B cell (primary cell): ENCODE results near the gene LEMD2. TPM values are rescaled to one million over a fixed set of nuclear protein-coding genes. Genes with fewer than 3 reads are reported as not detected.

ENCODE experiments used
- ATAC-seq: fragments of 200-7000 bp; cut with Tn5 transposase; one replicate; pipeline ENCODE4 v1.10.0; 2021; ENCODE audit warnings: low read depth, mild to moderate bottlenecking, moderate number of reproducible peaks, moderate library complexity
- CTCF ChIA-PET: fragments of 350-600 bp; sonication (Branson Sonifier 250); formaldehyde crosslinking; loops from one replicate; lab custom pipeline; 2021; ENCODE audit warnings: antibody characterized with exemption, inconsistent platforms; lab: Charles Lee
- POLR2A ChIA-PET: fragments of 350-600 bp; sonication (Branson Sonifier 250); formaldehyde crosslinking; loops from one replicate; lab custom pipeline; 2021; ENCODE audit warnings: antibody characterized with exemption; lab: Charles Lee
- DNase-seq: peaks from one replicate; pipeline ENCODE4 v3.0.0; 2013
- H2AFZ ChIP-seq: 2 replicates; pipeline ENCODE4 v1.6.1; 2012; ENCODE audit warnings: mild to moderate bottlenecking, low read depth, low read length; ENCODE audit not compliant: insufficient read depth, poor library complexity, severe bottlenecking
- H3K27ac ChIP-seq, 2 donors: 1 replicate in 1 of 2; 2 replicates in 1 of 2; pipeline ENCODE4 v1.5.1; 2012 to 2013; ENCODE audit warnings: low read length in 2 of 2, mild to moderate bottlenecking in 2 of 2, moderate library complexity in 1 of 2
- H3K27me3 ChIP-seq, 4 experiments: fragments of 200-600 bp in 1 of 4; sonication (generic) in 1 of 4; replicated peaks in 1 of 4; 1 replicate in 2 of 4; 2 replicates in 2 of 4; pipeline versions ENCODE4 v1.6.1 to v1.7.0; 2013 to 2016; ENCODE audit warnings: low read length in 3 of 4, mild to moderate bottlenecking in 2 of 4, mixed read lengths in 1 of 4, moderate library complexity in 1 of 4; ENCODE audit not compliant: insufficient read depth in 4 of 4, control insufficient read depth in 3 of 4; ENCODE audit errors: control extremely low read depth in 1 of 4
- H3K36me3 ChIP-seq, 2 experiments: replicated peaks in 1 of 2; 1 replicate in 1 of 2; 2 replicates in 1 of 2; pipeline versions ENCODE4 v1.6.1 to v1.7.1; 2013; ENCODE audit warnings: low read length in 1 of 2; ENCODE audit not compliant: insufficient read depth in 2 of 2, control insufficient read depth in 1 of 2; ENCODE audit errors: control extremely low read depth in 1 of 2, extremely low read depth in 1 of 2
- H3K4me1 ChIP-seq, 2 donors: fragments of 200-600 bp in 1 of 2; sonication (generic) in 1 of 2; 1 replicate in 1 of 2; 2 replicates in 1 of 2; pipeline versions ENCODE4 v1.5.1 to v1.6.1; 2013 to 2017; ENCODE audit warnings: low read length in 2 of 2; ENCODE audit not compliant: control insufficient read depth in 2 of 2, insufficient read depth in 2 of 2
- H3K4me2 ChIP-seq: replicated peaks from 2 replicates; pipeline ENCODE3; 2012; ENCODE audit warnings: mild to moderate bottlenecking, low read depth, low read length; ENCODE audit not compliant: poor library complexity, severe bottlenecking
- H3K4me3 ChIP-seq, 5 experiments: fragments of 200-600 bp in 1 of 5; sonication (generic) in 1 of 5; 1 replicate in 3 of 5; 2 replicates in 2 of 5; pipeline versions ENCODE4 v1.5.1 to v1.7.0; 2011 to 2016; ENCODE audit warnings: low read length in 4 of 5, mild to moderate bottlenecking in 4 of 5, low read depth in 2 of 5, control low read depth in 1 of 5, moderate library complexity in 1 of 5; ENCODE audit not compliant: insufficient read depth in 1 of 5; ENCODE audit errors: control extremely low read depth in 1 of 5, extremely low read depth in 1 of 5
- H3K79me2 ChIP-seq: fragments of 200-600 bp; sonication (generic); one replicate; pipeline ENCODE4 v1.6.0; 2016; ENCODE audit warnings: low read length; ENCODE audit not compliant: control insufficient read depth, insufficient read depth
- H3K9ac ChIP-seq: fragments of 200-600 bp; sonication (generic); 2 replicates; pipeline ENCODE4 v1.6.1; 2017; ENCODE audit warnings: mild to moderate bottlenecking, low read length, moderate library complexity
- H3K9me3 ChIP-seq, 3 donors: one replicate each; pipeline versions ENCODE4 v1.6.1 to v1.7.1; 2013; ENCODE audit warnings: low read length in 2 of 3; ENCODE audit not compliant: control insufficient read depth in 2 of 3, insufficient read depth in 1 of 3; ENCODE audit errors: control extremely low read depth in 1 of 3
- H4K20me1 ChIP-seq: 2 replicates; pipeline ENCODE4 v1.6.0; 2012; ENCODE audit warnings: mild to moderate bottlenecking, low read length; ENCODE audit not compliant: insufficient read depth, control insufficient read depth, poor library complexity, severe bottlenecking
- H3K27ac Mint-ChIP-seq: one replicate; pipeline ENCODE4 v1.8.0; 2021; ENCODE audit warnings: mixed read lengths
- H3K27me3 Mint-ChIP-seq: one replicate; pipeline ENCODE4 v1.8.0; 2021; ENCODE audit warnings: mixed read lengths
- H3K4me1 Mint-ChIP-seq: one replicate; pipeline ENCODE4 v1.8.0; 2021; ENCODE audit warnings: mixed read lengths
- H3K4me3 Mint-ChIP-seq: one replicate; pipeline ENCODE4 v1.8.0; 2021; ENCODE audit warnings: mixed read lengths
- H3K9me3 Mint-ChIP-seq: one replicate; pipeline ENCODE4 v1.8.0; 2022; ENCODE audit warnings: mixed read lengths; ENCODE audit not compliant: insufficient read depth
- CTCF ChIP-seq: fragments of 200-600 bp; IDR thresholded peaks from one replicate; pipeline ENCODE4 v1.8.0; 2022; ENCODE audit warnings: antibody characterized with exemption, mild to moderate bottlenecking
- EZH2 ChIP-seq: IDR thresholded peaks from 2 replicates; pipeline ENCODE4 v1.6.1; 2012; ENCODE audit warnings: borderline replicate concordance, low read depth, mild to moderate bottlenecking, moderate library complexity, low read length; ENCODE audit not compliant: insufficient read depth, poor library complexity, severe bottlenecking
- WGBS: methylation state at CpG from one replicate; pipeline ENCODE4 v1.1.5; 2013; ENCODE audit warnings: missing lambda C conversion rate; ENCODE audit not compliant: insufficient coverage; 5-methylcytosine and 5-hydroxymethylcytosine counted together
- intact Hi-C: fragments of 100-400 bp; cut with micrococcal nuclease; formaldehyde crosslinking; loops from one replicate; pipeline ENCODE4 v1.10.0; 2022
- polyA plus RNA-seq: library from polyadenylated mRNA; depleted of rRNA; stranded (reverse); fragments of >200 nt; gene quantifications from 2 replicates; pipeline ENCODE4 v1.2.3, GENCODE V29; 2012
- total RNA-seq, 2 donors: library from RNA; stranded (reverse); fragments of 120-200 nt in 1 of 2; gene quantifications; 1 replicate in 1 of 2; 2 replicates in 1 of 2; pipeline versions ENCODE4 v1.2.3 to v1.2.4, GENCODE V29; 2013 to 2022

LEMD2 gene
- total and polyA plus RNA-seq, 2 donors (not counting 1 experiment from before 2014, with no cell fraction given), result 58.7 to 113 TPM

- no peaks in the 10 kb centered on the region for H3K4me1 ChIP-seq
- no peak overlapping the region for H3K4me3 ChIP-seq
- no peaks in the 10 kb centered on the region for H4K20me1 ChIP-seq
- Mint-ChIP-seq H3K4me3 (no peak overlapping the region), H3K27me3 (peaks cover 42% of the 10 kb centered on the region), H3K27ac (no peak overlapping the region), H3K4me1 (no peaks in the 10 kb centered on the region), H3K9me3 (no peaks in the 10 kb centered on the region)
- H3K4me2 ChIP-seq, result no peak overlapping the region
- ATAC-seq, result no peak
- WGBS, result 82% methylated on average over 9 of the region's 10 CpGs
- ChIA-PET CTCF (no interaction called here), POLR2A (no interaction called here)
- no peak overlapping the region for H2AFZ ChIP-seq
- peaks cover 0 to 2% (median 0%) of the 10 kb centered on the region in 4 experiments for H3K27me3 ChIP-seq
- TF ChIP-seq EZH2 (no peak), CTCF (no peak)
- H3K36me3 ChIP-seq, result no peaks in the 10 kb centered on the region
- DNase-seq, result no peak
- no peak overlapping the region for H3K9ac ChIP-seq
- H3K27ac ChIP-seq, result no peak overlapping the region
- intact Hi-C loops, result no loop called here
- H3K9me3 ChIP-seq, result no peaks in the 10 kb centered on the region
- no peaks in the 10 kb centered on the region for H3K79me2 ChIP-seq
Measured at GRCh38 chr6:33820243-33820642, 31.3 kb upstream of the LEMD2 start.

GRCh38 chr6:33819021-33819420, 30.1 kb upstream of the LEMD2 start:
- intact Hi-C loops, result no loop called here
- no peak for DNase-seq
- Histone ChIP-seq H3K4me3 (no peak overlapping the region), H3K9ac (no peak overlapping the region), H3K9me3 (no peaks in the 10 kb centered on the region), H3K4me2 (no peak overlapping the region), H3K79me2 (no peaks in the 10 kb centered on the region), H4K20me1 (no peaks in the 10 kb centered on the region), H3K27ac (no peak overlapping the region), H2AFZ (no peak overlapping the region), H3K27me3 (peaks cover 0 to 7% (median 2%) of the 10 kb centered on the region in 4 experiments), H3K4me1 (no peaks in the 10 kb centered on the region), H3K36me3 (no peaks in the 10 kb centered on the region)
- ATAC-seq, result no peak
- H3K27me3 Mint-ChIP-seq, result peaks cover 50% of the 10 kb centered on the region
- CTCF ChIA-PET, result interaction anchor here (0.6 kb wide), 1 partner anchor 47 kb away, joined by 3 read pairs; no protein-coding TSS in a partner anchor
- no peaks in the 10 kb centered on the region for H3K4me1 Mint-ChIP-seq
- TF ChIP-seq EZH2 (no peak), CTCF (no peak)
- H3K27ac Mint-ChIP-seq, result no peak overlapping the region
- no peaks in the 10 kb centered on the region for H3K9me3 Mint-ChIP-seq
- no peak overlapping the region for H3K4me3 Mint-ChIP-seq
- 88% methylated on average over 4 of the region's 4 CpGs for WGBS
- POLR2A ChIA-PET, result no interaction called here
